HepG2 (cell line): ENCODE measurements around the gene LAMB2. TPM values are rescaled to one million over a fixed set of nuclear protein-coding genes. Genes with fewer than 3 reads are reported as not detected.

Source experiments
- ATAC-seq: fragments of 200-7000 bp; cut with Tn5 transposase; 3 replicates; pipeline ENCODE4 v1.9.1; 2020; ENCODE audit warnings: mild to moderate bottlenecking, moderate library complexity
- BruUV-seq: library from RNA; stranded (reverse); fragments of 400-500 nt; replicated peaks from 2 replicates; lab custom pipeline; 2021; lab: Mats Ljungman, UMichigan
- CTCF ChIA-PET: fragments of 300-600 bp; formaldehyde crosslinking; extraction: SDS; loops from one replicate; lab custom pipeline; 2021; ENCODE audit warnings: low total read pairs, inconsistent platforms, low intra/inter-chr PET ratio; lab: Yijun Ruan, JAX
- POLR2A ChIA-PET: fragments of 350-600 bp; sonication (Branson Sonifier 250); formaldehyde crosslinking; loops from one replicate; lab custom pipeline; 2020; ENCODE audit warnings: antibody characterized with exemption, inconsistent platforms; lab: Yijun Ruan, JAX
- DNase-seq: peaks from one replicate; pipeline ENCODE4 v3.0.0-alpha.2; 2015; ENCODE audit warnings: low spot score
- FAIRE-seq: peaks from 3 replicates; lab custom pipeline; 2011; peaks lifted over from hg19 to GRCh38; lab: Jason Lieb, UNC
- H2AFZ ChIP-seq: one replicate; pipeline ENCODE4 v1.6.1; 2011; ENCODE audit warnings: low read length, inconsistent platforms
- H3K27ac ChIP-seq: fragments of 300-600 bp; 3 replicates; pipeline ENCODE4 v1.8.0; 2011; ENCODE audit warnings: mixed run types, mild to moderate bottlenecking, mixed read lengths, low read length, inconsistent platforms; ENCODE audit not compliant: insufficient read depth; ENCODE audit errors: extremely low read length
- H3K27me3 ChIP-seq, 2 experiments: fragments of 200-600 bp in 1 of 2; 2 replicates in 1 of 2; 3 replicates in 1 of 2; pipeline versions ENCODE4 v1.6.0 to v1.8.0; 2011; ENCODE audit warnings: low read length in 2 of 2, mild to moderate bottlenecking in 2 of 2, moderate library complexity in 2 of 2, inconsistent platforms in 1 of 2; ENCODE audit not compliant: insufficient read depth in 2 of 2, control insufficient read depth in 1 of 2
- H3K36me3 ChIP-seq, 2 experiments: fragments of 200-600 bp in 1 of 2; replicated peaks in 1 of 2; 2 replicates in 1 of 2; 3 replicates in 1 of 2; pipeline versions ENCODE4 v1.5.1 to v1.8.0; 2011; ENCODE audit warnings: low read length in 2 of 2, inconsistent platforms in 1 of 2; ENCODE audit not compliant: insufficient read depth in 2 of 2, control insufficient read depth in 1 of 2
- H3K4me1 ChIP-seq: 2 replicates; pipeline ENCODE4 v1.5.1; 2012; ENCODE audit warnings: low read length, inconsistent platforms; ENCODE audit not compliant: insufficient read depth
- H3K4me2 ChIP-seq: 2 replicates; pipeline ENCODE4 v1.6.0; 2011; ENCODE audit warnings: low read depth, low read length, inconsistent platforms
- H3K4me3 ChIP-seq, 3 experiments: fragments of 200-600 bp in 1 of 3; sonication (generic), shearing (Covaris generic) in 1 of 3; replicated peaks in 1 of 3; 2 replicates each; pipeline ENCODE4 v1.5.1; 2011 to 2016; ENCODE audit warnings: low read length in 3 of 3, inconsistent platforms in 2 of 3, low read depth in 2 of 3, mild to moderate bottlenecking in 2 of 3, control low read depth in 1 of 3, mixed read lengths in 1 of 3; ENCODE audit not compliant: insufficient read depth in 1 of 3
- H3K79me2 ChIP-seq: one replicate; pipeline ENCODE4 v1.6.1; 2011; ENCODE audit warnings: low read length, inconsistent platforms; ENCODE audit not compliant: insufficient read depth
- H3K9ac ChIP-seq: 2 replicates; pipeline ENCODE4 v1.6.0; 2011; ENCODE audit warnings: mild to moderate bottlenecking, low read depth, low read length, inconsistent platforms; ENCODE audit not compliant: insufficient read depth
- H3K9me3 ChIP-seq: 2 replicates; pipeline ENCODE4 v1.5.1; 2012; ENCODE audit warnings: mild to moderate bottlenecking, low read length
- H4K20me1 ChIP-seq: 2 replicates; pipeline ENCODE4 v1.6.0; 2011; ENCODE audit warnings: inconsistent platforms, mild to moderate bottlenecking, low read length, moderate library complexity; ENCODE audit not compliant: insufficient read depth
- ARID2 ChIP-seq: sonication (generic); formaldehyde crosslinking; IDR thresholded peaks from 2 replicates; pipeline ENCODE4 v1.8.1; 2022; ENCODE audit warnings: mild to moderate bottlenecking, missing genetic modification reagents, borderline replicate concordance
- ARNT2 ChIP-seq: sonication (generic); formaldehyde crosslinking; IDR thresholded peaks from 2 replicates; pipeline ENCODE4 v1.8.0; 2022; ENCODE audit warnings: mild to moderate bottlenecking, low read depth, missing genetic modification reagents, moderate library complexity
- HMG20A ChIP-seq: IDR thresholded peaks from 2 replicates; pipeline ENCODE4 v1.6.1; 2016; ENCODE audit warnings: borderline replicate concordance
- MAF1 ChIP-seq: sonication (generic); formaldehyde crosslinking; IDR thresholded peaks from 2 replicates; pipeline ENCODE4 v1.5.0; 2020; ENCODE audit warnings: missing genetic modification reagents, borderline replicate concordance
- TAF15 ChIP-seq: fragments of 200-400 bp; formaldehyde crosslinking; IDR thresholded peaks from one replicate; pipeline ENCODE4 v1.6.1; 2018; ENCODE audit warnings: mild to moderate bottlenecking, low read depth, low read length; ENCODE audit not compliant: poor library complexity, severe bottlenecking
- ZKSCAN5 ChIP-seq: sonication (generic); formaldehyde crosslinking; IDR thresholded peaks from 2 replicates; pipeline ENCODE4 v1.5.1; 2020; ENCODE audit warnings: mild to moderate bottlenecking, missing genetic modification reagents
- ZNF251 ChIP-seq: sonication (generic); formaldehyde crosslinking; IDR thresholded peaks from 2 replicates; pipeline ENCODE4 v1.9.0; 2021; ENCODE audit warnings: mild to moderate bottlenecking, missing genetic modification reagents
- ZNF264 ChIP-seq: sonication (generic); formaldehyde crosslinking; IDR thresholded peaks from 2 replicates; pipeline ENCODE4 v1.4.0; 2020; ENCODE audit warnings: missing genetic modification reagents
- ZNF546 ChIP-seq: sonication (generic); formaldehyde crosslinking; conservative IDR thresholded peaks from 2 replicates; pipeline ENCODE4 v1.8.1; 2023; ENCODE audit warnings: mild to moderate bottlenecking, missing genetic modification reagents
- WGBS: methylation state at CpG from one replicate; pipeline ENCODE4 v1.1.6; 2017; ENCODE audit warnings: low lambda C conversion rate; 5-methylcytosine and 5-hydroxymethylcytosine counted together
- in situ Hi-C: cut with HindIII; loops from 2 replicates; pipeline ENCODE4 v1.10.0; 2017; ENCODE audit warnings: low pct_unique_long_range_greater_than_20kb; ENCODE audit not compliant: extremely low pct_ligation_motif_present
- intact Hi-C: fragments of 100-400 bp; cut with micrococcal nuclease; formaldehyde crosslinking; loops from one replicate; pipeline ENCODE4 v1.10.0; 2022; ENCODE audit not compliant: unreplicated experiment
- polyA plus RNA-seq, 8 experiments: library from polyadenylated mRNA; depleted of rRNA in 3 of 8; stranded (reverse) in 7 of 8; unstranded in 1 of 8; fragments of >200 nt; fragmentation: Illumina TruSeq in 4 of 8; extraction: Trizol in 4 of 8; gene quantifications; 2 replicates each; pipeline versions ENCODE4 v1.2.1 to v1.2.3, GENCODE V29; 2011 to 2016; ENCODE audit warnings: low read depth in 4 of 8, missing spikeins in 1 of 8, mixed read lengths in 1 of 8; ENCODE audit not compliant: insufficient read depth in 1 of 8
- total RNA-seq, 5 experiments: library from RNA; depleted of rRNA; stranded (reverse); fragments of >200 nt; fragmentation: Illumina TruSeq; extraction: Trizol; gene quantifications; 2 replicates each; pipeline ENCODE4 v1.2.3, GENCODE V29; 2016; ENCODE audit warnings: low read depth in 1 of 5
- TF ChIP-seq, protein P1 (sequence below): sonication (generic); formaldehyde crosslinking; IDR thresholded peaks from 2 replicates; pipeline ENCODE4 v1.8.1; 2023; ENCODE audit warnings: mild to moderate bottlenecking, missing genetic modification reagents

LAMB2 gene
- total and polyA plus RNA-seq, 2 of the 13 experiments (the other 11 are each of a cell fraction or from before 2014, with no cell fraction given): 208 to 443 TPM

DNA sequence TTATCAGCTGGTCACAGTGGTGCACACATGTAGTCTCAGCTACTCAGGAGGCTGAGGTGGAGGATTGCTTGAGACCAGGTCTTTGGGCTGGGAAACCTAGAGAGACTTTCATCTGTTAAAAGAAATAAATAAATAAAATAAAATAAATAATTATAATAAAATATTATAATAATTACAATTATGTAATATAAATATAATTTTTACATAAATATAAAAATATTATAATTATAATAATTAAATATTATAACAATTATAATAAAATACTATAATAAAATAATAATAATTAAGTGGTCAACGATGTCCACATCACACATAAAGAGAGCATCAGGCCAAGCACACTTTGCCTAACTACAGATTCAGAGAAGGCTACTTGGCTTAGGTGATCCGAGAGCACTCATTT is 53.6 kb downstream of the LAMB2 start:
- Histone ChIP-seq H3K27ac (no peak overlapping the region), H3K36me3 (peaks cover 23 to 37% of the 10 kb centered on the region in 2 experiments), H3K4me2 (no peak overlapping the region), H2AFZ (no peak overlapping the region), H3K79me2 (peaks cover 57% of the 10 kb centered on the region), H4K20me1 (0 out of 2 replicates have a peak, but pooled peaks cover 9% of the 10 kb centered on the region), H3K9me3 (no peaks in the 10 kb centered on the region), H3K27me3 (no peaks in the 10 kb centered on the region), H3K4me1 (0 out of 2 replicates have a peak, but pooled peaks cover 5% of the 10 kb centered on the region), H3K4me3 (no peak overlapping the region), H3K9ac (no peak overlapping the region)
- BruUV-seq: no TSS peak
- no peak for FAIRE-seq
- no peak for ATAC-seq
- TF ChIP-seq TAF15 (no peak), ZKSCAN5 (no peak), ARNT2 (CRISPR knock-in tag) (no peak), HMG20A (CRISPR knock-in tag) (no peak), ARID2 (CRISPR knock-in tag) (no peak), MAF1 (CRISPR knock-in tag) (no peak), ZNF264 (CRISPR knock-in tag) (no peak), ZNF251 (CRISPR knock-in tag) (no peak), ZNF546 (CRISPR knock-in tag) (no peak)
- TF ChIP-seq, protein P1, sequence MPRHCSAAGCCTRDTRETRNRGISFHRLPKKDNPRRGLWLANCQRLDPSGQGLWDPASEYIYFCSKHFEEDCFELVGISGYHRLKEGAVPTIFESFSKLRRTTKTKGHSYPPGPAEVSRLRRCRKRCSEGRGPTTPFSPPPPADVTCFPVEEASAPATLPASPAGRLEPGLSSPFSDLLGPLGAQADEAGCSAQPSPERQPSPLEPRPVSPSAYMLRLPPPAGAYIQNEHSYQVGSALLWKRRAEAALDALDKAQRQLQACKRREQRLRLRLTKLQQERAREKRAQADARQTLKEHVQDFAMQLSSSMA (CRISPR knock-in tag): no peak
- WGBS: 100% methylated on average over 2 of the region's 2 CpGs
- CTCF ChIA-PET: no interaction called here
- POLR2A ChIA-PET: interaction anchor here (0.6 to 2.2 kb wide), 3 partner anchors 15 to 54 kb away, joined by 3 to 7 read pairs (median 6); partner anchors contain the start of genes IMPDH2 and QRICH1
- intact Hi-C loops (no loop called here), in situ Hi-C loops (no loop called here)
- no peak for DNase-seq
